Uterus (tissue), 4 donors: ENCODE measurements around the gene NHLRC2. TPM values are rescaled to one million over a fixed set of nuclear protein-coding genes. Genes with fewer than 3 reads are reported as not detected.
A peak's percentile ranks its signal among the peaks of the same experiment; 100 is the strongest.

Experiments used
- DNase-seq, 2 donors: peaks; one replicate each; pipeline ENCODE4 v3.0.0-alpha.2; 2019 to 2020
- H3K27ac ChIP-seq, 2 donors: fragments of 200-600 bp; sonication (generic); 1 replicate in 1 of 2; 2 replicates in 1 of 2; pipeline ENCODE4 v1.5.1; 2016 to 2018
- H3K27me3 ChIP-seq, 2 donors: fragments of 200-600 bp; sonication (generic); one replicate each; pipeline ENCODE4 v1.5.1; 2018 to 2019; ENCODE audit warnings: control low read depth in 1 of 2
- H3K36me3 ChIP-seq, 2 donors: fragments of 200-600 bp; sonication (generic); one replicate each; pipeline ENCODE4 v1.5.1; 2019; ENCODE audit warnings: control low read depth in 1 of 2
- H3K4me1 ChIP-seq, 2 donors: fragments of 200-600 bp; sonication (generic); one replicate each; pipeline ENCODE4 v1.5.1; 2018 to 2019; ENCODE audit warnings: control low read depth in 1 of 2
- H3K4me3 ChIP-seq, 2 donors: fragments of 200-600 bp; sonication (generic); 1 replicate in 1 of 2; 2 replicates in 1 of 2; pipeline ENCODE4 v1.5.1; 2018 to 2019; ENCODE audit warnings: mild to moderate bottlenecking in 1 of 2
- H3K9me3 ChIP-seq, 2 donors: fragments of 200-600 bp; sonication (generic); one replicate each; pipeline ENCODE4 v1.5.1; 2019; ENCODE audit warnings: control low read depth in 1 of 2
- POLR2A ChIP-seq, 2 donors: fragments of 450-650 bp; IDR thresholded peaks; one replicate each; pipeline ENCODE4 v1.6.1; 2016; ENCODE audit warnings: antibody characterized with exemption in 2 of 2, mild to moderate bottlenecking in 1 of 2, moderate library complexity in 1 of 2
- intact Hi-C: fragments of 100-400 bp; cut with DNase I; formaldehyde crosslinking; loops from one replicate; pipeline ENCODE4 v1.15.1; 2023; ENCODE audit warnings: low total_unique reads
- total RNA-seq, 4 donors: library from RNA; depleted of rRNA in 3 of 4; stranded (reverse); fragments of >200 nt in 3 of 4; gene quantifications; one replicate each; pipeline versions ENCODE4 v1.1.0 to v1.2.4, GENCODE V29; 2014 to 2023
- TF ChIP-seq, protein P1 (sequence below), 4 experiments: fragments of 200-600 bp in 2 of 4; fragments of 450-650 bp in 2 of 4; sonication (generic) in 2 of 4; IDR thresholded peaks; one replicate each; pipeline ENCODE4 v1.5.1; 2016 to 2019; ENCODE audit warnings: antibody characterized with exemption in 4 of 4, mild to moderate bottlenecking in 2 of 4, moderate library complexity in 1 of 4
- donor health status: DM: yes; HTN: yes; CAD: no.

NHLRC2 gene
- total RNA-seq, 4 donors from 2014 or later = 9.0 to 70.3 (median 37.1) TPM

DNA sequence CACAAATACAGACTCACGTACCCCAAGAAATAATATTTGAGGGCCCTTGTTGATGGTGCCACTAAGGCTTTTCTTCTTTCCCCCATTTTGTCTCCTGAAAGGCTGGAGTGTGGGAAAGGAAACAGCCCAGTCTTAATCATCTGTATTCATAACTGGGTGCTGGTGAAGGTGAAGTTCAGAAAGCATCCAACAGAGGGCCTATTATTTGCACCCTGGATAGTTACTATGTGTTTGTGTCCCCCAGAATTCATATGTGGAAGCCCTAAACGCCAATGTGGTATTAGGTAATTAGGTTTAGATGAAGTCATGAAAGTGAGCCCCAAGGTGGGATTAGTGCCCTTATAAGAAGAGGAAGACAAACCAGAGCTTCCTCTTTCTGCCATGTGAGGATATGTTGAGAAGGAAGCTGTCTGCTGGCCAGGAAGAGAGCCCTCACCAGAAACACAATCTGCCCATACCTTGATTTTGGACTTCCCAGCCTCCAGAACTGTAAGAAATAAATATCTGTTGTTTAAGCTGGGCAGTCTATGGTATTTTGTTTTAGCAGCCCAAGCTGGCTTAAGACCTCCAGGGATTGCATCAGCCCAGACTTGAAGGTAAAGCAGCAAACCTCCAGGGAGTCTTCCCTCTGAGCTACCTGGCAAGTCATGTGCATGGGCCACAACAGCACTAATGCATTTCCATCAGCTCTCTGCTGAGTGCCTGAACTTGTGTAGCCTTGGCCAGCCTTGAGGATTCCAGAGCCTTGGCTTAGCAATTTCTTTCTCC lies 99.2 kb downstream of the NHLRC2 start:
- Histone ChIP-seq H3K36me3 (no peaks in the 10 kb centered on the region), H3K4me1 (no peaks in the 10 kb centered on the region), H3K4me3 (no peak overlapping the region), H3K27me3 (no peaks in the 10 kb centered on the region), H3K27ac (no peak overlapping the region), H3K9me3 (no peaks in the 10 kb centered on the region)
- intact Hi-C loops = no loop called here
- TF ChIP-seq, protein P1, sequence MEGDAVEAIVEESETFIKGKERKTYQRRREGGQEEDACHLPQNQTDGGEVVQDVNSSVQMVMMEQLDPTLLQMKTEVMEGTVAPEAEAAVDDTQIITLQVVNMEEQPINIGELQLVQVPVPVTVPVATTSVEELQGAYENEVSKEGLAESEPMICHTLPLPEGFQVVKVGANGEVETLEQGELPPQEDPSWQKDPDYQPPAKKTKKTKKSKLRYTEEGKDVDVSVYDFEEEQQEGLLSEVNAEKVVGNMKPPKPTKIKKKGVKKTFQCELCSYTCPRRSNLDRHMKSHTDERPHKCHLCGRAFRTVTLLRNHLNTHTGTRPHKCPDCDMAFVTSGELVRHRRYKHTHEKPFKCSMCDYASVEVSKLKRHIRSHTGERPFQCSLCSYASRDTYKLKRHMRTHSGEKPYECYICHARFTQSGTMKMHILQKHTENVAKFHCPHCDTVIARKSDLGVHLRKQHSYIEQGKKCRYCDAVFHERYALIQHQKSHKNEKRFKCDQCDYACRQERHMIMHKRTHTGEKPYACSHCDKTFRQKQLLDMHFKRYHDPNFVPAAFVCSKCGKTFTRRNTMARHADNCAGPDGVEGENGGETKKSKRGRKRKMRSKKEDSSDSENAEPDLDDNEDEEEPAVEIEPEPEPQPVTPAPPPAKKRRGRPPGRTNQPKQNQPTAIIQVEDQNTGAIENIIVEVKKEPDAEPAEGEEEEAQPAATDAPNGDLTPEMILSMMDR (IDR thresholded peaks at IDR 0.05) = no peak
- no peak for TF ChIP-seq POLR2A (IDR thresholded peaks at IDR 0.05)
- no peak for DNase-seq

DNA sequence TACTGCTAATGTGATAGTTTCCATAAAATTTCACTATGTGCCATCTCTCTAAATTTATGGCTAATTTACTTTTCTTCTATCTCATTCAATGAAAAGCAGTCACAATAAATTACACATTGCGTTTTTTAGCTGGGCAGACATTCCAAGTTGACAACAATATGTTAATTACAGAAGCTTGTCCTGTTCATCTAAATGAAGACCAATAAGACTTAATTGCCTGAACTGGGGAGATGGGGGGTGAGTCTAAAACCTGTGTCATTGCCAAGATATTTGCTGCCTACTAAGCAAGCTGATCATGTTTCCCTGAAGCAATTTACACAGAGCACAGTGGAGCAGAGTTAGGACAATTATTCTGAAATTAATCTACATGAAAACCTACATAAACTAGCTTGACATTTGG lies 99.9 kb downstream of the NHLRC2 start:
- no peak for DNase-seq
- Histone ChIP-seq H3K4me3 (no peak overlapping the region), H3K27ac (no peak overlapping the region), H3K9me3 (no peaks in the 10 kb centered on the region), H3K4me1 (peaks cover 0 to 5% of the 10 kb centered on the region in 2 donors), H3K36me3 (no peaks in the 10 kb centered on the region), H3K27me3 (no peaks in the 10 kb centered on the region)
- intact Hi-C loops = no loop called here
- no peak for TF ChIP-seq POLR2A (IDR thresholded peaks at IDR 0.05)
- TF ChIP-seq, protein P1 (IDR thresholded peaks at IDR 0.05) = no peak

DNA sequence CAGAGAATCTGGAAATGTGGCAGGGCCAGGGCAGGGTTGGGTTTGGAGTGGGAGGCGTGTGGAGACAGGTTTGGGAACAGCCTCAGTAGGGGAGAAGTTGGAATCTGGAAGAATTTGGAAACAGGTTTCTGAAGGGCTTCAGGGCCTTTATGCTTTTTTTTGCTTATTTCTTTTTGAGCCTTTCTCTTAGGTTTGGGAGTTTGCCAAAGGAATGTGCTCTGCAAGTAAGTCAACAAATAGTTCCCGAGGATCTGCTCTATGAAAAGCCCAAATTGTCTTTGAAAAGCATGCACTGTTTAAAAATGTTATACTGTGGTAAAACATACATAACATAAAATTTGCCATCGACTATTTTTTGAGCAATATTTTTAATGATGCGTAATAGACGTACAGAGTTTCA lies 102.6 kb downstream of the NHLRC2 start:
- intact Hi-C loops = no loop called here
- peaks cover 0 to 5% of the 10 kb centered on the region in 2 donors for H3K4me1 ChIP-seq
- H3K4me3 ChIP-seq = no peak overlapping the region
- no peaks in the 10 kb centered on the region for H3K36me3 ChIP-seq
- no peaks in the 10 kb centered on the region for H3K27me3 ChIP-seq
- H3K27ac ChIP-seq = peak overlapping the region; percentile 10 to 64
- TF ChIP-seq POLR2A (IDR thresholded peaks at IDR 0.05) = no peak
- TF ChIP-seq, protein P1 (IDR thresholded peaks at IDR 0.05) = no peak
- no peaks in the 10 kb centered on the region for H3K9me3 ChIP-seq
- DNase-seq = no peak

DNA sequence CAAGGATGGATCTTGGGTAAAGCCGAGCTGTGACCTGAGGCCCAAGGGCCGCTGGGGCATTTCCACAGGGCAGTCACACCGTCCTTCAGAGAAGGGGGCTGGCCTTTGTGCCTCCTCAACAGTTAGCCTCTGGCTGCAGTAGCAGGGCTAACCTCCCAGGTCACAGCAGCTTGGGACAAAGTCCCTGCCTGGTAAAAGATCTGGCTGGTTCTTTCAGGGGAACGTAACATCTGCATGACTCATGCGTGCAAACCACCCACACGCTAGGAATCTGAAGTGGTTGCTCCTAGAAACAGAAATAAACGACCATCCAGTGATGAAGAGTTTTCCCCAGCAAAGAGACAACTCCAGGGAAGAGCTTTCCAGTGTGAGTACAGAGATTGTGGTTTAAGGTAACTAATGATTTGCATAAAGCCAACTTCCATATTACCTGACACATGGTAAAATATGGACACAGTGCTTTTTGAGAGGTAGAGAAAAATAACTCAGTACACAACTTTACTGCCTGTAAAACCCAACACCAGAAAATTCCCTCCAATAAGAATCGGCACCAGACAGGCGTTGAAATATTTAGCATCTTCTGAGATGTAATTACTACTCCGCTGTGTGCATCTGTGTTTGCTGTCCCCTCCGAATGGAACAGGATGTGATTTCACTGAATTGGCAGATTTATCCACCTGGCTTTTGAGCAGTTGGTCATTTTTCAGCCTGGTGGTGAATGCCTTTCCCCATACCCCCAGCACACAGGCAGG lies 104.3 kb downstream of the NHLRC2 start:
- Histone ChIP-seq H3K9me3 (no peaks in the 10 kb centered on the region), H3K27ac (peak overlapping the region in 1 of 2 donors; percentile 64), H3K27me3 (no peaks in the 10 kb centered on the region), H3K4me1 (peaks cover 0 to 5% of the 10 kb centered on the region in 2 donors), H3K4me3 (no peak overlapping the region), H3K36me3 (no peaks in the 10 kb centered on the region)
- intact Hi-C loops = no loop called here
- DNase-seq = peak in 1 of 2 donors; percentile 51
- TF ChIP-seq, protein P1 (IDR thresholded peaks at IDR 0.05) = no peak
- no peak for TF ChIP-seq POLR2A (IDR thresholded peaks at IDR 0.05)

DNA sequence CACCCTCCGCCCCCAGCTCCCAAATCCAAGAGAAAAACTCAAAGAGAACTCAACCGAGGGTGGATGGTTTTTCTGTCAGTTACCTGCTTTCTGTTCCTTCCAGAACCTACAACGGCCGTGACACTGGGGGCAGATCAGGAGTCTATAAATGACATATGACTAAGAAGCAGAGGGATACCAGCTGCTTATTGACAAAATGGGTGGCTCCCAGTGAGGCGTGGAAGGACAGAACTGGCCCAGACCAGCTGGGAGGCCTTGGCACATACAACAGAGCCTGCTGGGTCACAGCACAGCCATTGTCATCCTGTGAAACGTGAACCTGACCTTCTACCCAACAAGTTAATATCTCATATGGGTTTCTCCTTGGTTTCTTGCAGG lies 104.9 kb downstream of the NHLRC2 start:
- DNase-seq = no peak
- intact Hi-C loops = no loop called here
- peaks cover 0 to 5% of the 10 kb centered on the region in 2 donors for H3K4me1 ChIP-seq
- H3K27me3 ChIP-seq = no peaks in the 10 kb centered on the region
- H3K9me3 ChIP-seq = no peaks in the 10 kb centered on the region
- no peak for TF ChIP-seq POLR2A (IDR thresholded peaks at IDR 0.05)
- TF ChIP-seq, protein P1 (IDR thresholded peaks at IDR 0.05) = no peak
- H3K27ac ChIP-seq = no peak overlapping the region
- H3K36me3 ChIP-seq = no peaks in the 10 kb centered on the region
- no peak overlapping the region for H3K4me3 ChIP-seq
